A673 (cell line): ENCODE results near the gene FOXN1. TPM values are rescaled to one million over a fixed set of nuclear protein-coding genes. Genes with fewer than 3 reads are reported as not detected.

Experiments used
- BruUV-seq: library from RNA; stranded (reverse); fragments of 400-500 nt; replicated peaks from 2 replicates; lab custom pipeline; 2021; lab: Mats Ljungman, UMichigan
- CTCF ChIA-PET: fragments of 300-600 bp; sonication (Branson Sonifier 250); formaldehyde crosslinking; loops from one replicate; lab custom pipeline; 2022; ENCODE audit warnings: antibody characterized with exemption; lab: Charles Lee
- POLR2A ChIA-PET: fragments of 300-600 bp; sonication (Branson Sonifier 250); formaldehyde crosslinking; loops from one replicate; lab custom pipeline; 2022; ENCODE audit warnings: antibody characterized with exemption; ENCODE audit not compliant: low non-redundant PET; lab: Charles Lee
- DNase-seq: peaks from one replicate; pipeline ENCODE4 v3.0.0-alpha.2; 2015; ENCODE audit warnings: low spot score
- H3K27ac ChIP-seq: fragments of 200-600 bp; sonication (generic); 2 replicates; pipeline ENCODE4 v1.5.1; 2016; ENCODE audit warnings: mixed run types, low read depth, mild to moderate bottlenecking, mixed read lengths, antibody characterized with exemption, low read length; ENCODE audit not compliant: poor library complexity, severe bottlenecking
- H3K27me3 ChIP-seq: fragments of 200-600 bp; sonication (generic); replicated peaks from 2 replicates; pipeline ENCODE4 v1.6.1; 2017; ENCODE audit warnings: mixed run types, low read depth, mild to moderate bottlenecking, mixed read lengths, antibody characterized with exemption, low read length; ENCODE audit not compliant: insufficient read depth, poor library complexity
- H3K36me3 ChIP-seq: fragments of 200-600 bp; sonication (generic); 2 replicates; pipeline ENCODE4 v1.6.1; 2016; ENCODE audit warnings: mixed run types, mild to moderate bottlenecking, mixed read lengths, antibody characterized with exemption, low read length; ENCODE audit not compliant: insufficient read depth, poor library complexity, severe bottlenecking
- H3K4me1 ChIP-seq: fragments of 200-600 bp; sonication (generic); 2 replicates; pipeline ENCODE4 v1.6.1; 2017; ENCODE audit warnings: mixed run types, mild to moderate bottlenecking, mixed read lengths, antibody characterized with exemption, low read length; ENCODE audit not compliant: insufficient read depth, poor library complexity, severe bottlenecking
- H3K4me3 ChIP-seq: fragments of 200-600 bp; sonication (generic); 2 replicates; pipeline ENCODE4 v1.5.1; 2016; ENCODE audit warnings: low read depth, mixed run types, mild to moderate bottlenecking, mixed read lengths, low read length; ENCODE audit not compliant: poor library complexity, severe bottlenecking
- H3K9me3 ChIP-seq: fragments of 200-600 bp; sonication (generic); 2 replicates; pipeline ENCODE4 v1.6.1; 2016; ENCODE audit warnings: mixed run types, low read depth, mild to moderate bottlenecking, mixed read lengths, antibody characterized with exemption, low read length; ENCODE audit not compliant: poor library complexity, severe bottlenecking
- CTCF ChIP-seq: fragments of 300-800, 200-600 bp; sonication (generic); conservative IDR thresholded peaks from 2 replicates; pipeline ENCODE4 v1.5.1; 2017; ENCODE audit warnings: low read depth, mild to moderate bottlenecking, antibody characterized with exemption, low read length, moderate library complexity, mixed read lengths
- EZH2 ChIP-seq: fragments of 200-600 bp; sonication (generic); IDR thresholded peaks from 2 replicates; pipeline ENCODE4 v1.6.1; 2017; ENCODE audit warnings: borderline replicate concordance, low read depth, mild to moderate bottlenecking, mixed read lengths, antibody characterized with exemption, low read length; ENCODE audit not compliant: poor library complexity, severe bottlenecking
- intact Hi-C: fragments of 100-400 bp; cut with micrococcal nuclease; formaldehyde crosslinking; loops from one replicate; pipeline ENCODE4 v1.10.0; 2022; ENCODE audit not compliant: unreplicated experiment
- total RNA-seq: library from RNA; stranded (reverse); gene quantifications from 2 replicates; pipeline ENCODE4 v1.2.3, GENCODE V29; 2021

Gene FOXN1
- total RNA-seq, 1 experiment from 2014 or later = not detected

GRCh38 chr17:28534740-28535375, 28.7 kb downstream of the FOXN1 start:
- ChIA-PET CTCF (interaction anchor here (0.9 kb wide), 1 partner anchor 12 kb away, joined by 3 read pairs; no protein-coding TSS in a partner anchor), POLR2A (no interaction called here)
- intact Hi-C loops = no loop called here
- no peak for TF ChIP-seq CTCF
- TF ChIP-seq EZH2 = no peak
- Histone ChIP-seq H3K36me3 (no peaks in the 10 kb centered on the region), H3K9me3 (no peaks in the 10 kb centered on the region), H3K27ac (no peak overlapping the region), H3K4me1 (no peaks in the 10 kb centered on the region), H3K27me3 (peaks cover 5% of the 10 kb centered on the region), H3K4me3 (no peak overlapping the region)
- DNase-seq = no peak
- no TSS peak for BruUV-seq

- TF ChIP-seq EZH2 = no peak
- no peak for TF ChIP-seq CTCF
- Histone ChIP-seq H3K4me1 (no peaks in the 10 kb centered on the region), H3K27me3 (no peaks in the 10 kb centered on the region), H3K4me3 (no peak overlapping the region), H3K27ac (no peak overlapping the region), H3K9me3 (no peaks in the 10 kb centered on the region), H3K36me3 (no peaks in the 10 kb centered on the region)
- no peak for DNase-seq
- intact Hi-C loops = no loop called here
- CTCF ChIA-PET = no interaction called here
- POLR2A ChIA-PET = no interaction called here
- BruUV-seq = no TSS peak
Measured at GRCh38 chr17:28536532-28537218, 30.5 kb downstream of the FOXN1 start.

DNA sequence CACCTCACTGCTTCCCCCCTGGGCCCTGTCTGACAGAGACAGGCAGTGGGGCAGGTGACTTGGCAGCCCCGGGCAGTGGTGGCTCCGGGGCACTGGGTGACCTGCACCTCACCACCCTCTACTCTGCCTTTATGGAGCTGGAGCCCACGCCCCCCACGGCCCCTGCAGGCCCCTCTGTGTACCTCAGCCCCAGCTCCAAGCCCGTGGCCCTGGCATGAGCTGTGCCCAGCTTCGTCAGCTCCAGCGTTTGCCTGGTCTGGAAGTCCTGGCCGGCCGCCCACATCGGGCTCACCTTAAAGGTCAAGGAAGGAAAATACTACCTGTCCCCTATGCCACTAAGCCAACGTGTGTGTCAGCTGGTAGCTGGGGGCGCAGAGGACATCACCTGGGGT, 31.1 kb downstream of the FOXN1 start:
- TF ChIP-seq CTCF (no peak), EZH2 (no peak)
- no peaks in the 10 kb centered on the region for H3K36me3 ChIP-seq
- no peak for DNase-seq
- no peak overlapping the region for H3K27ac ChIP-seq
- no TSS peak for BruUV-seq
- ChIA-PET CTCF (interaction anchor here (0.7 kb wide), 1 partner anchor 42 kb away, joined by 3 read pairs; no protein-coding TSS in a partner anchor), POLR2A (no interaction called here)
- no peak overlapping the region for H3K4me3 ChIP-seq
- intact Hi-C loops = no loop called here
- no peaks in the 10 kb centered on the region for H3K4me1 ChIP-seq
- no peaks in the 10 kb centered on the region for H3K27me3 ChIP-seq
- H3K9me3 ChIP-seq = no peaks in the 10 kb centered on the region
